Ascending aorta (tissue), 2 donors: ENCODE measurements around the gene SMPD3. TPM values are rescaled to one million over a fixed set of nuclear protein-coding genes. Genes with fewer than 3 reads are reported as not detected.

Experiments
- DNase-seq, 2 donors: peaks; one replicate each; pipeline ENCODE4 v3.0.0-alpha.2; 2019; ENCODE audit warnings: low spot score in 2 of 2
- H3K27ac ChIP-seq, 2 donors: fragments of 200-600 bp; sonication (generic); one replicate each; pipeline ENCODE4 v1.5.1; 2016 to 2017; ENCODE audit warnings: mild to moderate bottlenecking in 1 of 2
- H3K27me3 ChIP-seq: fragments of 200-600 bp; sonication (generic); one replicate; pipeline ENCODE4 v1.5.1; 2017
- H3K36me3 ChIP-seq, 2 donors: fragments of 200-600 bp; sonication (generic); one replicate each; pipeline ENCODE4 v1.5.1; 2016
- H3K4me1 ChIP-seq, 2 donors: fragments of 200-600 bp; sonication (generic); one replicate each; pipeline ENCODE4 v1.5.1; 2016 to 2017; ENCODE audit warnings: mild to moderate bottlenecking in 1 of 2
- H3K4me3 ChIP-seq, 2 donors: fragments of 200-600 bp; sonication (generic); one replicate each; pipeline ENCODE4 v1.5.1; 2016 to 2017; ENCODE audit warnings: mild to moderate bottlenecking in 1 of 2
- H3K9me3 ChIP-seq, 2 donors: fragments of 200-600 bp; sonication (generic); one replicate each; pipeline ENCODE4 v1.5.1; 2016
- intact Hi-C: fragments of 100-400 bp; cut with DNase I; formaldehyde crosslinking; loops from one replicate; pipeline ENCODE4 v1.15.1; 2023
- total RNA-seq: library from RNA; depleted of rRNA; stranded (reverse); fragments of >200 nt; gene quantifications from one replicate; pipeline ENCODE4 v1.1.0, GENCODE V29; 2016
- TF ChIP-seq, protein P1 (sequence below), 3 experiments: fragments of 200-600 bp in 2 of 3; fragments of 450-650 bp in 1 of 3; sonication (generic) in 2 of 3; IDR thresholded peaks; one replicate each; pipeline ENCODE4 v1.5.1; 2016 to 2019; ENCODE audit warnings: antibody characterized with exemption in 3 of 3, mild to moderate bottlenecking in 1 of 3, moderate library complexity in 1 of 3

Gene SMPD3
- total RNA-seq, 1 donor from 2014 or later, result not detected

DNA sequence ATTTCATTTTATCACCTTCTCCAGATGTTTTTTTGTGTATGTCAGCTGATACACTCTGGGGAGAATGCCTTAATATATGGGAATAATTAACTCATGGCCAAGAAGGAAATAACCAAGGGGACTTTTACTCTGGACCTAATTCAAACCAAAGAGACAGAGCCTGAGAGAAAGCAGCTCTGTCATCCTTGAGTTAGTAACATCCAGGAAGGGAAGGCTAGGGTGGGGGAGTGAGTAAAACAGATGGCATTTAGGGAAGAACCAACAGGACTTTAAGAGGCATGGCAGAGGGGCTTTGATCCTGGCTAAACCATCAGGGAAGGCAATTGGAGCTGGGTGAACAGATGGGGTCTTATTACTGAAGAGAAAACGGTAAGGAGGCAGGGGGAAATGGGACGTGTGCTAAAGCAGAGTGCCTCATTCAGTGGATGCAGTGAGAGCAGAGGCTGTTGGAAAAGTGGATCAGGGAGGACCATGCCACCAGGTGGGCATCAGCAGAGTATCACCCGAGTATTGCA lies 2.5 kb upstream of the SMPD3 start:
- H3K27me3 ChIP-seq, result no peaks in the 10 kb centered on the region
- DNase-seq, result no peak
- peaks cover 7 to 16% of the 10 kb centered on the region in 2 donors for H3K4me1 ChIP-seq
- no peak overlapping the region for H3K4me3 ChIP-seq
- intact Hi-C loops, result no loop called here
- H3K9me3 ChIP-seq, result no peaks in the 10 kb centered on the region
- H3K27ac ChIP-seq, result no peak overlapping the region
- TF ChIP-seq, protein P1, sequence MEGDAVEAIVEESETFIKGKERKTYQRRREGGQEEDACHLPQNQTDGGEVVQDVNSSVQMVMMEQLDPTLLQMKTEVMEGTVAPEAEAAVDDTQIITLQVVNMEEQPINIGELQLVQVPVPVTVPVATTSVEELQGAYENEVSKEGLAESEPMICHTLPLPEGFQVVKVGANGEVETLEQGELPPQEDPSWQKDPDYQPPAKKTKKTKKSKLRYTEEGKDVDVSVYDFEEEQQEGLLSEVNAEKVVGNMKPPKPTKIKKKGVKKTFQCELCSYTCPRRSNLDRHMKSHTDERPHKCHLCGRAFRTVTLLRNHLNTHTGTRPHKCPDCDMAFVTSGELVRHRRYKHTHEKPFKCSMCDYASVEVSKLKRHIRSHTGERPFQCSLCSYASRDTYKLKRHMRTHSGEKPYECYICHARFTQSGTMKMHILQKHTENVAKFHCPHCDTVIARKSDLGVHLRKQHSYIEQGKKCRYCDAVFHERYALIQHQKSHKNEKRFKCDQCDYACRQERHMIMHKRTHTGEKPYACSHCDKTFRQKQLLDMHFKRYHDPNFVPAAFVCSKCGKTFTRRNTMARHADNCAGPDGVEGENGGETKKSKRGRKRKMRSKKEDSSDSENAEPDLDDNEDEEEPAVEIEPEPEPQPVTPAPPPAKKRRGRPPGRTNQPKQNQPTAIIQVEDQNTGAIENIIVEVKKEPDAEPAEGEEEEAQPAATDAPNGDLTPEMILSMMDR (IDR thresholded peaks at IDR 0.05), result no peak
- H3K36me3 ChIP-seq, result no peaks in the 10 kb centered on the region

DNA sequence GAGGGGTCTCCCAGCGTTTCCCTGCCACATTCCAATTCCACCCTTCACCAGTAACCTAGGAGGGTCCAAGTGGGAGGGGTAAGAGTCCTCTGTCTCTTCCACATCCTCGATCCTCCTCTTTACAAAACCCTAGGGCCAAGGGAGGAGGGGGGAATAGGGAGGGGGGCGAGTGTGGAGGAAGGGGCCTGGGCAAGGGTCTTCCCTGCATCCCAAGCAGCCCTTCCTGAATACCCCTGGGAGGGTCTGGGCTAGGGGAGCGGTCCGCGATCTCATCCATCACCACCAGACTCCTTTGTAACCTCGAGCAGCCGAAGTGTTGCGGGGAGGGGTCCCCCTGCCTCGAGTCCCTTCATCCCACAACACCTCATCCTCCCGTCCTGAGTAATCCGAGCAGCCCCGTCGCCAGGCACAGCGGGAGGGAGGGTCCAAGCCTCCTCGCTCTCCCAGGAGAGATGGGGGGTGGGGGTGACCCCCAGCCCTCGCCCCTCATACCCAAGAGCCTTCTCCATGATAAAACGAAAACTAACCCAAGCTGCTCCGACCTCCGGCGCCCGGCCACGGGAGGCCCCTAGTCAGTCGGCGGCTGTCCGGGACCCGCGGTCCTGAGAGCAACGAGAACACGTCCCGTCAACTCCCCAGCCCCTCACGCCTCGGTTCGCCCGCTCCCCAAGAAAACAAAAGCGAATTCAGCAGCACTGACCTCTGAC lies 502 bp downstream of the SMPD3 start:
- Histone ChIP-seq H3K36me3 (no peaks in the 10 kb centered on the region), H3K4me1 (peaks cover 7 to 16% of the 10 kb centered on the region in 2 donors), H3K9me3 (no peaks in the 10 kb centered on the region), H3K4me3 (peak overlapping the region; percentile 54 to 57), H3K27ac (no peak overlapping the region), H3K27me3 (peaks cover 2% of the 10 kb centered on the region)
- intact Hi-C loops, result no loop called here
- DNase-seq, result no peak
- TF ChIP-seq, protein P1 (IDR thresholded peaks at IDR 0.05), result no peak

DNA sequence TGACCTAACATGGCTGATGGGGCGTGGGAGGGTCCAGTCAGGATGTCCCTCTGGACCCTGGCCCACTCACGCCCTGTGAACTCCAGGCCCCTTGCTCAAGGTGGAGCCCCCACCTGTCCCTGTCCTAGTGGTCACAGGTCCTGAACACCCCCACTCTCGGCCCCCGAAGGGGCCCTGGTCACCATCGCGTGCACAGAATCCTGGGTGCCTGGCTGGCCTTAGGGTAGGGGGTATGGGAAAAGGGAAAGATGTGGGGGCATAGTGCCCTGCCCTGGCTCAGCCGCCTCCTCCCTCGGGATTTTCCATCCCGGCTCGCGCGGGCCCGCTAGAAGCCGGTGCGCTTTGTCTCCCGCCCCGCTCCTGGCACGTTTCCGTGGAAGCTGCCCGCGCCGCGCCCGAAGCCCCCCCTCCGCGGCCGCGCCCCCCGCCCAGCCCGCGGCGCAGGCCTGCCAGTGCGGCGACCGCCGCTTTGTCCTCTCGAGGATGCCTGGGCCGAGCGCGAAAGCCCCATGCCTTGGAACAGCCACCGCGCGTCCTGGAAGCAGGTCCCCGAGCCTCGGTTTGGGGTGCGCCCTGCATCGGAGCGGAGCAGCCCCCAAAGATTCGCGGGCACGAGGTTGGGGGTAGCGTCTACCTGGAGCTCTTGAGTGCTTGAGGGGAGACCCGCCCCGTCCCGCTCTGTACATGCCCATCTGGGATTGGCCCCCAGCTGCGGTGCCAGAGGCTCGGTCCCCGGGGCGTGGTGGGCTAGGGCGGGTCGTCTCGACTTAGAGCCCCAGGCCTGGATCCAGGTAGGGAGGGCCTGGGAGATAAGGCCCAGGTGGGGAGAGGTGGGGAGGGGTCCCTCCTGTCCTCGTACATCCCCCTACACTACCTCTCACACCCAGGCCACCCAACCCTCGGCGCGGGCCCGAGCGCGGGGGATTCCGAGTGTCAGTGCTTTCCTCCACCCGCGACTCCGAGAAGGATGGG lies 1.3 kb downstream of the SMPD3 start:
- intact Hi-C loops, result no loop called here
- TF ChIP-seq, protein P1 (IDR thresholded peaks at IDR 0.05), result no peak
- Histone ChIP-seq H3K9me3 (no peaks in the 10 kb centered on the region), H3K36me3 (no peaks in the 10 kb centered on the region), H3K4me1 (peaks cover 7 to 16% of the 10 kb centered on the region in 2 donors), H3K4me3 (no peak overlapping the region), H3K27ac (no peak overlapping the region), H3K27me3 (peaks cover 2% of the 10 kb centered on the region)
- no peak for DNase-seq

DNA sequence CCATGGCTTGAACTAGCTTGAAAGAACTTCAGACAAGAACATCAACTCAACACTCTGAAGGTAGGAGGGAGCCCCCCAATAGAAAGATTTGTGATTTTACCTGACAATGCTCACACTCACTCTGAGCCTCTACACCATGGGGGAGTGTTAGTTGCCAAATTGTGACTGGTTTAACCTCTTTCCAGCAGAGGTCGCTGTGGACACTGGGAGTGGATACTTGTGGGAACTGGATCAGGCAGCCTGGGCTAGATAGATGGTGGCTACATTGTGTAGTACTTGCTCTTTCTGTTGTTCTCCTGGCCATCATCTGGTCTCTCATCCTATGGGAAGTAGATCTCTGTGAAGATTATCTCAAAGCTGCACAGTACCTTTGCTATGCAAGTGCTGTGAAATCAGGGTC lies 2.9 kb downstream of the SMPD3 start:
- no peak overlapping the region for H3K27ac ChIP-seq
- intact Hi-C loops, result no loop called here
- DNase-seq, result no peak
- no peak overlapping the region for H3K4me3 ChIP-seq
- peaks cover 2% of the 10 kb centered on the region for H3K27me3 ChIP-seq
- no peaks in the 10 kb centered on the region for H3K9me3 ChIP-seq
- no peaks in the 10 kb centered on the region for H3K36me3 ChIP-seq
- TF ChIP-seq, protein P1 (IDR thresholded peaks at IDR 0.05), result no peak
- H3K4me1 ChIP-seq, result peaks cover 7 to 16% of the 10 kb centered on the region in 2 donors

- peaks cover 2% of the 10 kb centered on the region for H3K27me3 ChIP-seq
- no peak overlapping the region for H3K4me3 ChIP-seq
- intact Hi-C loops, result no loop called here
- TF ChIP-seq, protein P1 (IDR thresholded peaks at IDR 0.05), result no peak
- no peak overlapping the region for H3K27ac ChIP-seq
- peaks cover 7 to 16% of the 10 kb centered on the region in 2 donors for H3K4me1 ChIP-seq
- no peak for DNase-seq
- no peaks in the 10 kb centered on the region for H3K9me3 ChIP-seq
- H3K36me3 ChIP-seq, result no peaks in the 10 kb centered on the region
These were observed 4.2 kb downstream of the SMPD3 start for GRCh38 chr16:68444056-68444657.
